Measurements from ENCODE around the gene DIP2C.
"Not testable (repeated sequence)": the region's sequence is repeated elsewhere in the genome, so short reads cannot be mapped to it uniquely, and the experiment has no call there.

The DIP2C gene

GRCh38 chr10:623477-624311 is 65.8 kb downstream of the DIP2C start:
- no peak for DNase-seq

- DNase-seq = no peak
These were observed 66.5 kb downstream of the DIP2C start for GRCh38 chr10:623014-623413.

- DNase-seq = no peak
These were observed 67.3 kb downstream of the DIP2C start for GRCh38 chr10:621981-622740.

- no peak for DNase-seq
These were observed 68.0 kb downstream of the DIP2C start for GRCh38 chr10:621513-621912.

- no peak for DNase-seq
These were observed 68.5 kb downstream of the DIP2C start for GRCh38 chr10:620971-621370.

- no peak for DNase-seq
These were observed 69.1 kb downstream of the DIP2C start for GRCh38 chr10:620417-620816.

- DNase-seq = no peak
These were observed 69.8 kb downstream of the DIP2C start for GRCh38 chr10:619710-620109.

GRCh38 chr10:618229-618989 is 71.1 kb downstream of the DIP2C start:
- no peak for DNase-seq

GRCh38 chr10:617471-617870 is 72.0 kb downstream of the DIP2C start:
- DNase-seq = no peak

- DNase-seq = no peak
These were observed 73.8 kb downstream of the DIP2C start for GRCh38 chr10:615583-616152.

GRCh38 chr10:614790-615582 is 74.5 kb downstream of the DIP2C start:
- DNase-seq = no peak

- DNase-seq = no peak
These were observed 75.2 kb downstream of the DIP2C start for GRCh38 chr10:614139-614711.

- no peak for DNase-seq
These were observed 76.0 kb downstream of the DIP2C start for GRCh38 chr10:613271-614138.

- no peak for DNase-seq
These were observed 76.8 kb downstream of the DIP2C start for GRCh38 chr10:612696-613095.

- DNase-seq = not testable (repeated sequence)
These were observed 78.7 kb downstream of the DIP2C start for GRCh38 chr10:610642-611305.

- DNase-seq = no peak
These were observed 79.5 kb downstream of the DIP2C start for GRCh38 chr10:609868-610545.

- no peak for DNase-seq
These were observed 80.2 kb downstream of the DIP2C start for GRCh38 chr10:609262-609658.

- DNase-seq = no peak
These were observed 80.9 kb downstream of the DIP2C start for GRCh38 chr10:608331-609261.

Measured in GOT3 (cell line).